Activated B cell treated with CpG ODN at 0.5 μM for 24 hours (primary cell): ENCODE results near the gene TRABD. TPM values are rescaled to one million over a fixed set of nuclear protein-coding genes. Genes with fewer than 3 reads are reported as not detected.

Source experiments
- ATAC-seq: fragments of 200-7000 bp; cut with Tn5 transposase; one replicate; pipeline ENCODE4 v1.10.0; 2021; ENCODE audit warnings: low read depth, mild to moderate bottlenecking, moderate library complexity
- CTCF ChIA-PET: fragments of 350-600 bp; sonication (Branson Sonifier 250); formaldehyde crosslinking; loops from one replicate; lab custom pipeline; 2021; ENCODE audit warnings: antibody characterized with exemption; lab: Charles Lee
- POLR2A ChIA-PET: fragments of 350-600 bp; sonication (Branson Sonifier 250); formaldehyde crosslinking; loops from one replicate; lab custom pipeline; 2021; ENCODE audit warnings: antibody characterized with exemption; lab: Charles Lee
- DNase-seq: peaks from one replicate; pipeline ENCODE4 v3.0.0; 2022
- H3K27ac Mint-ChIP-seq: one replicate; pipeline ENCODE4 v1.8.0; 2020; ENCODE audit warnings: mixed read lengths
- H3K27me3 Mint-ChIP-seq: one replicate; pipeline ENCODE4 v1.8.0; 2021; ENCODE audit warnings: mixed read lengths
- H3K36me3 Mint-ChIP-seq: one replicate; pipeline ENCODE4 v1.8.0; 2021; ENCODE audit warnings: low read depth, mixed read lengths
- H3K4me1 Mint-ChIP-seq: one replicate; pipeline ENCODE4 v1.8.0; 2021; ENCODE audit warnings: mixed read lengths
- H3K4me3 Mint-ChIP-seq: one replicate; pipeline ENCODE4 v1.8.0; 2020; ENCODE audit warnings: mild to moderate bottlenecking, mixed read lengths
- H3K9me3 Mint-ChIP-seq: one replicate; pipeline ENCODE4 v1.8.0; 2020; ENCODE audit warnings: mixed read lengths
- intact Hi-C: fragments of 100-400 bp; cut with micrococcal nuclease; formaldehyde crosslinking; loops from one replicate; pipeline ENCODE4 v1.15.1; 2024
- total RNA-seq: library from RNA; stranded (reverse); gene quantifications from 2 replicates; pipeline ENCODE4 v1.2.3, GENCODE V29; 2022
- TF ChIP-seq, protein P1 (sequence below): fragments of 200-600 bp; IDR thresholded peaks from one replicate; pipeline ENCODE4 v1.8.0; 2022; ENCODE audit warnings: antibody characterized with exemption, mild to moderate bottlenecking

Gene TRABD
- total RNA-seq, 1 donor from 2014 or later: 86.4 TPM

DNA sequence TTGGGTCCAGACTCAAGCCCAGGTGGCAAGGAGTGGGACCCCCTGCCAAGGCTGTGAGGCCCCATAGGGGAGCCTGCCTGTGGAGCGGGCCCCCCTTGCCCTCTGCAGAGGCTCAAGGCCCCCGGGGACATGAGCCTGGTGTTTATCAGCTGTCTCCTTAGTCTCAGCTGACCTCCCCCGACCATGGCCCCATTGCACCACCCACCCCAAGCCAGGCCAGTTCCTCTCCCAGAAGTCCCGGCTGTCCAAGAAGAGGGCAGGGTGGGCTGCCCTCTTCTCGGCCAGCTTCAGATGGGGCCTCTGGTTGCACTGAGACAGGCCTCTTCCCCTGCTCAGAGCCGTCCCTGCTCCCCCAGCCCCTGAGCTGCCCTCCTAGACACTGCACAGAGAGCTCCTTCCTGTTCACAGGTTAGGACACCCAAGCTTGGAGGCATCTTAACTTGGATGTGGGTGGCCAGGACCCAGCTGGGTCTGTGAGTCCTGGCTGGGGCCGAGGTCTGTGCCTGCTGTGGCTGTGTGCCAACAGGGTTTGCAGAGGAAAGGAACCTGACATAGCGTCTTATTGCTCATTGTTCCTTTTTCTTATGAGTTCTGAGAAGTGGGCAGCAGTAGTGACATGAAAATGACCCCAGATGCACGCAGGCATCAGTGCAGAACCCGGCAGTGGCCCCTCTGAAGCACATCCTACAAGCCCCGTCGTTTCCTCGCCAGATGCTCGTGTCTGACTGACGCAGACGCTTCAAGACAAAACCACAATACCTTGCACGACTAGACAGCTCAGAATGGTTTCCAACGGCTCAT, 5.4 kb downstream of the TRABD start:
- TF ChIP-seq, protein P1, sequence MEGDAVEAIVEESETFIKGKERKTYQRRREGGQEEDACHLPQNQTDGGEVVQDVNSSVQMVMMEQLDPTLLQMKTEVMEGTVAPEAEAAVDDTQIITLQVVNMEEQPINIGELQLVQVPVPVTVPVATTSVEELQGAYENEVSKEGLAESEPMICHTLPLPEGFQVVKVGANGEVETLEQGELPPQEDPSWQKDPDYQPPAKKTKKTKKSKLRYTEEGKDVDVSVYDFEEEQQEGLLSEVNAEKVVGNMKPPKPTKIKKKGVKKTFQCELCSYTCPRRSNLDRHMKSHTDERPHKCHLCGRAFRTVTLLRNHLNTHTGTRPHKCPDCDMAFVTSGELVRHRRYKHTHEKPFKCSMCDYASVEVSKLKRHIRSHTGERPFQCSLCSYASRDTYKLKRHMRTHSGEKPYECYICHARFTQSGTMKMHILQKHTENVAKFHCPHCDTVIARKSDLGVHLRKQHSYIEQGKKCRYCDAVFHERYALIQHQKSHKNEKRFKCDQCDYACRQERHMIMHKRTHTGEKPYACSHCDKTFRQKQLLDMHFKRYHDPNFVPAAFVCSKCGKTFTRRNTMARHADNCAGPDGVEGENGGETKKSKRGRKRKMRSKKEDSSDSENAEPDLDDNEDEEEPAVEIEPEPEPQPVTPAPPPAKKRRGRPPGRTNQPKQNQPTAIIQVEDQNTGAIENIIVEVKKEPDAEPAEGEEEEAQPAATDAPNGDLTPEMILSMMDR: no peak
- CTCF ChIA-PET: interaction anchor here (1.0 to 3.3 kb wide), 6 partner anchors 10 to 42 kb away, joined by 3 to 20 read pairs (median 4); no protein-coding TSS in a partner anchor
- intact Hi-C loops: loop anchor here (1.0 to 5.0 kb wide), 14 partner anchors 9 to 430 kb away; partner anchors contain the start of genes BRD1, PIM3, TUBGCP6 and TYMP
- DNase-seq (peak; percentile 73), ATAC-seq (peak; percentile 49)
- peak overlapping the region; percentile 83 for H3K4me3 Mint-ChIP-seq
- no peaks in the 10 kb centered on the region for H3K27me3 Mint-ChIP-seq
- POLR2A ChIA-PET: interaction anchor here (0.6 to 5.3 kb wide), 37 partner anchors 10 to 429 kb away, joined by 3 to 80 read pairs (median 8); partner anchors contain the start of genes HDAC10, LMF2, MAPK11 and NCAPH2
- H3K9me3 Mint-ChIP-seq: no peaks in the 10 kb centered on the region
- H3K4me1 Mint-ChIP-seq: peaks cover 86% of the 10 kb centered on the region
- peaks cover 20% of the 10 kb centered on the region for H3K36me3 Mint-ChIP-seq
- H3K27ac Mint-ChIP-seq: peak overlapping the region; percentile 99

DNA sequence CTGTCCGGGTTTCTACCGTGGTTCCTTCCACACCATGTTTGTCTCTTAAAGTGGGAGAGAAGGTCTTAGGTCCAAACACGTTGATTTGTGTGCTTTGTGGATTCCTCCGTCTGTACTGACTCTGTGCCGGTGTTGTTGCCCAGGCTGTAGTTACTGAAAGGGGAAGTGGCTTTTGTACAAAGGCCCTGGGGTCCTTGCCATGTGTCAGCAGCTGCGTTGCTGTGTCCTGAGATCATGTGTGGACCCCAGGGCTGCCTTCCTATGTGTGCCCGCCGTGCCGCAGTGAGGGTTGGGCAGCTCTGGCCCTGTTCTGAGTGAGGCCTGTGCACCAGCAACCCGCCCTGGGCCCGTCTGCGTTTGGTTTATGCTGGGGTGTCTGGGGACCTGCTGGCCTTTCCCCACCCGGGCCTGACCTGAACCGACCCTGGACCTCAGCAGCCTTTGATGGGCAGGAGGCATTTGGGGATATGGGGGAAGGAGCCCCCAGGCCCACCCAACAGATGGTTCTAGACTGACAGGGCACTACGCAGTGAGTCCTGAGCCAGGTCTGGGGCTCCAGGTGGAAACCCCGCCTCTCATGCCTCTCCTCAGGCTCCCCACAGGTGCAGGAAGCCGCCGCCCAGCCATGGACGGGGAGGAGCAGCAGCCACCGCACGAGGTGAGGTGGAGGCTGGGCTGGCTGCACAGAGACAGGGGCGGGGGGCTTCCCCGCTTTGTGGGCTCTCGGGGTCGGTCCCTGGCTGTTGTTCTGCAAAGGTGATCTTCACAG, 6.9 kb downstream of the TRABD start:
- TF ChIP-seq, protein P1: no peak
- no peaks in the 10 kb centered on the region for H3K27me3 Mint-ChIP-seq
- peak overlapping the region; percentile 99 for H3K27ac Mint-ChIP-seq
- CTCF ChIA-PET: interaction anchor here (1.2 to 3.3 kb wide), 2 partner anchors 14 to 43 kb away, joined by 3 to 20 read pairs; no protein-coding TSS in a partner anchor
- DNase-seq (no peak), ATAC-seq (peak; percentile 19)
- H3K36me3 Mint-ChIP-seq: peaks cover 18% of the 10 kb centered on the region
- H3K4me1 Mint-ChIP-seq: peaks cover 77% of the 10 kb centered on the region
- intact Hi-C loops: loop anchor here (5.0 kb wide), 1 partner anchor 365 kb away; the partner anchor contains the start of gene BRD1
- POLR2A ChIA-PET: interaction anchor here (0.7 to 5.3 kb wide), 21 partner anchors 8 to 348 kb away, joined by 3 to 80 read pairs (median 17); partner anchors contain the start of genes HDAC10, PANX2, PIM3 and SELENOO
- H3K9me3 Mint-ChIP-seq: no peaks in the 10 kb centered on the region
- peak overlapping the region; percentile 83 for H3K4me3 Mint-ChIP-seq

DNA sequence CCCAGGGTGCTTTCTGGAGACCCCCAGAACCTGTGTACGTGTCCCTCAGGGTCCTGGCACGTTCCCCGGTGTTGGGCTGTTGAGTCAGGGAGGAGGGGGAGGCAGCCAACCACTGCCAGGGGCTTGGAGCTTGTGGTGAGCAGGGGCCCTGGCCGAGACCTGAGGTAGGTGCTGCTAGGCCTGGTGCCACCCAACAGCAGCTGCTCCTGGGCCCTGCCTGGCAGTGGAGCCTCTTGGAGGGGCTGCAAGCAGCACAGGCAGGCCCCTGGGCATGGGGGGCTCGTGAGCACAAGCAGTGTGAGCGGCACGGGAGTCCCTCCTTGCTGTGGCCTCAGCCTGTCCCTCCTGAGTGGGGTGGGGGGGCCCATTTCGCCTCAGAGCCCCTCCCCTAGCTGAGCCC, 7.9 kb downstream of the TRABD start:
- Mint-ChIP-seq H3K27ac (no peak overlapping the region), H3K27me3 (no peaks in the 10 kb centered on the region), H3K9me3 (no peaks in the 10 kb centered on the region), H3K36me3 (peaks cover 22% of the 10 kb centered on the region), H3K4me1 (peaks cover 69% of the 10 kb centered on the region), H3K4me3 (no peak overlapping the region)
- TF ChIP-seq, protein P1: no peak
- CTCF ChIA-PET: no interaction called here
- intact Hi-C loops: loop anchor here (5.0 kb wide), 1 partner anchor 366 kb away; the partner anchor contains the start of gene BRD1
- DNase-seq (no peak), ATAC-seq (no peak)
- POLR2A ChIA-PET: interaction anchor here (1.9 to 5.3 kb wide), 6 partner anchors 8 to 257 kb away, joined by 5 to 80 read pairs (median 49); partner anchors contain the start of genes PANX2 and SELENOO

DNA sequence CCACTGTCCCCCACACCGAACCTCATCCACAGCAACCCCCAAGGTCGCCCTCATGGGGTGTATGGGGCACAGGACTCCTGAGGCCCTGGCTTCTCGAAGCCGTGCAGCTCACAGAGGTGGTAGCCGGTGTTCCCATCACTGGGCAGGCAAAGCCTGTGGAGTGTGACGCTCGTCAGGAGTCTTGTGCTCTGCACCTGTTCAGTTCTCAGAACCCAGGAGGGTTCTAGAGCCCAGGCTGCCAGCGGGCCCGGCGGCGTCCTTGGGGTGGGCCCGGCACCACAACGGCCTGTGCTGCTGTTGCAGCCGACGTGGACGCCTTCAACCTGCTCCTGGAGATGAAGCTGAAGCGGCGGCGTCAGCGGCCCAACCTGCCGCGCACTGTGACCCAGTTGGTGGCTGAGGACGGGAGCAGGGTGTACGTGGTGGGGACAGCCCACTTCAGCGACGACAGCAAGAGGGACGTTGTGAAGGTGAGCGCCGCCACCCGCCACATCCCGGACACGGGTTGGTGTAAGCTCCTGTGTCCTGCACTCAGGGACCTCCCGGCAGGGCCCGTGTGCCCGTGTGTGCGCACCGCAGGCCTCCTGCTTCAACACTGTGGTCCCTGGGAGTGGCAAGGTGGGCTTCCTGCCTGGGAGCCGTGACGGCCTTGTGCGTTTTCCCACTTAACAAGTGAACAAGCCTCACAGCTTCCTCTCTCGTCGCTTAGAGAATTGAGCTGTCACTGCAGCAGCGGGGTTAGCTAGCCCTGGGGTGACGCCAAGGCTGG, 8.5 kb downstream of the TRABD start:
- POLR2A ChIA-PET: interaction anchor here (4.2 to 5.3 kb wide), 2 partner anchors 13 to 21 kb away, joined by 20 to 80 read pairs; partner anchors contain the start of gene PANX2
- no peak overlapping the region for H3K4me3 Mint-ChIP-seq
- peak overlapping the region; percentile 56 for H3K27ac Mint-ChIP-seq
- no peaks in the 10 kb centered on the region for H3K27me3 Mint-ChIP-seq
- H3K36me3 Mint-ChIP-seq: peaks cover 22% of the 10 kb centered on the region
- TF ChIP-seq, protein P1: no peak
- ATAC-seq: no peak
- peaks cover 63% of the 10 kb centered on the region for H3K4me1 Mint-ChIP-seq
- intact Hi-C loops: loop anchor here (5.0 kb wide), 1 partner anchor 367 kb away; the partner anchor contains the start of gene BRD1
- CTCF ChIA-PET: interaction anchor here (0.7 kb wide), 1 partner anchor 45 kb away, joined by 3 read pairs; no protein-coding TSS in a partner anchor
- H3K9me3 Mint-ChIP-seq: no peaks in the 10 kb centered on the region
- no peak for DNase-seq
